Measurements from ENCODE around the gene SEC14L3. TPM values are rescaled to one million over a fixed set of nuclear protein-coding genes. Genes with fewer than 3 reads are reported as not detected.

SEC14L3 gene
- not detected for total RNA-seq

DNA sequence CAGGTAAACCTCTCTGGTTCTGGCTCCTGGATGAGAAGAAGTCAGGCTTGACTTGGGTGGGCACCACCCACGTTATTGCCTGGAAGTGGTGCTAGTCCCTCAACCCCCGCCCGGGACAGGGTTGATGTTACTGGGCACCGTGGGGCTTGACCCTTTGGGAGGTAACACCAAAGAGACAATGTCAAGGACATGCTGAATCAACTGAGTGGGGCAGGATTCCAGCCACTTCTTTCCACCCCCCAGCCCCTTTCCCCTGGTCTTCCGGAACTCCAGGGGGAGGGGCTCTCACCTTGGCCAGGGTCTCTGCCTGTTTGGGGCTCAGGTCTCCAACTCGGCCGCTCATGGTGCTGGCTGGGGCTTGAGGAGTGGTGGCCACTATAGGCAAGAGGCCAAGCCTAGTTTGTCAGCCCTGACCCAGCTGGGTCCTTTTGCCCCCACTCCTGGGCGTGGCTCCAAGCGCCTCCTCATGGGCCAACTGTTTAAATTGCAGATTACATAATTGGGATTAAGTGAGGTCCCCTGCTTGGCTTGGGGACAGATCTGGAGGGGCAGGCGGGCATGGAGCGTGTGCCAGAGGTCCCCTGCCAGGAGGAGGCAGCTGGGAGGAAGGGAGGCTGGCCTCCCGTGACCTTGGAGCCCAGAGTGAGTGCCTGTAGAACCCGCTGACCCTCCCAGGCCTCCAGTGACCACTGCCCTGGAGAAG is at the start of gene SEC14L3:
Gene SEC14L3, minus strand, starts transcription at position 402 of the 703 bp plus-strand sequence. Its CDS starts 59 bp downstream, at position 343.
- WGBS, 2 donors, result 49 to 83% methylated on average over 2 to 13 of the region's 13 CpGs
- no peaks in the 10 kb centered on the region for H3K36me3 ChIP-seq (replicated peaks in 1 of 2; ENCODE audit: insufficient read depth in 1 of 2, low read depth in 2 of 2)
- H3K4me1 ChIP-seq, result no peaks in the 10 kb centered on the region
- no peak for TF ChIP-seq POLR2A (IDR thresholded peaks at IDR 0.05)
- H3K4me3 ChIP-seq, result no peak within 1 kb of the TSS
- H3K27ac ChIP-seq, result no peak within 1 kb of the TSS
- DNase-seq (peak in 1 of 4 donors; percentile 15), ATAC-seq (no peak)
- intact Hi-C loops (cut with DNase I), result no loop called here
- no peaks in the 10 kb centered on the region for H3K27me3 ChIP-seq
- H3K9me3 ChIP-seq, result no peaks in the 10 kb centered on the region

DNA sequence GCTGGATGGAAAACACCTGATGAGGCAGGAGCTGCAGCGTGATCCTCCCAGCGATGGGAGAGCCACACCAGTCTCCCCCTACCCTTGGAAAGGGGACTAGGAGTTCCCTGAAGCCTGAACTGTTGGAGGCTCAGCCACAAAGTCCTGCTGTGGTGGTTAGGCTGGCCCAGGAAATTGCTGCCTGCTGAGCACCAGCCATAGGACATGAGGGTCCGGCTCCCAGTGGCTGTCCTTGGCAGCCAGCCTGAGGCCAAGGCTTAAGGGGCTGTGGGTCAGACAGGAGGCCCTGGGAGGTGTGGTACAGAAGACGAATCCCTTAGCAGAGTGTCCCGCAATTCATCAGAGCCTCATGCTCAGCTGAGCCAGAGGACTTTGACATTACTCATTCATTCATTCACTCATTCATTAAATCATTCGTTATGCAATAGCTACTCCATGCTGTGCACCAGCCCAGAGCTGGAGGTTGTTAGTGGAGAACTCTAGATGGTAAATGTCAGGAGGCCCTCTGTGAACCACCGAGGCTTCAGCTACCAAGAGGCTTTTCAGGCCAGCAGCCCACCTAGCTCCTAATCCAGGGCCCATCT is 48.1 kb upstream of the SEC14L3 start:
- H3K4me1 ChIP-seq, result no peaks in the 10 kb centered on the region
- no peaks in the 10 kb centered on the region for H3K27me3 ChIP-seq
- 83 to 85% methylated on average over 7 of the region's 7 CpGs for WGBS, 2 donors
- no peak overlapping the region for H3K4me3 ChIP-seq
- H3K27ac ChIP-seq, result no peak overlapping the region
- no peak for TF ChIP-seq POLR2A (IDR thresholded peaks at IDR 0.05)
- TF ChIP-seq, protein P1, sequence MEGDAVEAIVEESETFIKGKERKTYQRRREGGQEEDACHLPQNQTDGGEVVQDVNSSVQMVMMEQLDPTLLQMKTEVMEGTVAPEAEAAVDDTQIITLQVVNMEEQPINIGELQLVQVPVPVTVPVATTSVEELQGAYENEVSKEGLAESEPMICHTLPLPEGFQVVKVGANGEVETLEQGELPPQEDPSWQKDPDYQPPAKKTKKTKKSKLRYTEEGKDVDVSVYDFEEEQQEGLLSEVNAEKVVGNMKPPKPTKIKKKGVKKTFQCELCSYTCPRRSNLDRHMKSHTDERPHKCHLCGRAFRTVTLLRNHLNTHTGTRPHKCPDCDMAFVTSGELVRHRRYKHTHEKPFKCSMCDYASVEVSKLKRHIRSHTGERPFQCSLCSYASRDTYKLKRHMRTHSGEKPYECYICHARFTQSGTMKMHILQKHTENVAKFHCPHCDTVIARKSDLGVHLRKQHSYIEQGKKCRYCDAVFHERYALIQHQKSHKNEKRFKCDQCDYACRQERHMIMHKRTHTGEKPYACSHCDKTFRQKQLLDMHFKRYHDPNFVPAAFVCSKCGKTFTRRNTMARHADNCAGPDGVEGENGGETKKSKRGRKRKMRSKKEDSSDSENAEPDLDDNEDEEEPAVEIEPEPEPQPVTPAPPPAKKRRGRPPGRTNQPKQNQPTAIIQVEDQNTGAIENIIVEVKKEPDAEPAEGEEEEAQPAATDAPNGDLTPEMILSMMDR (IDR thresholded peaks at IDR 0.05), result no peak
- H3K9me3 ChIP-seq, result no peaks in the 10 kb centered on the region
- intact Hi-C loops (cut with DNase I), result no loop called here
- ATAC-seq, result no peak
- H3K36me3 ChIP-seq (replicated peaks in 1 of 2; ENCODE audit: insufficient read depth in 1 of 2, low read depth in 2 of 2), result no peaks in the 10 kb centered on the region
- no peak for DNase-seq

DNA sequence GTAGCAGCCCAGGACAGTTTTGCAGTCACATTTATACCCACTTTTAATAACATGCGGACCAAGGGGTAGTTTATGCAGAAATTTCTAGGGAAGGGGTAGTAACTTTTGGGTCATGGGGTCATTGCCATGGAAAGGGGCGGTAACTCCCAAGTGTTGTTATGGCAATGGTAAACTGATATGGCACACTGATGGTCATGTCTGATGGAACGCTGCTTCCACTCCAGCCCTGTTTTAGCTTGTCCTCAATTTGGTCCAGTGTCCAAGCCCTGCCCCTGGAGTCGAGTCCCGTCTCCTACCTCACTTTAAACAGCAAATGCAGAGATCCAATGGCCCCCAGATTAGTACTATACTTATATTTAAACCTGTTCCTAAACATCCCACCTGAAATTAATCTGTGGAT is 44.9 kb upstream of the SEC14L3 start:
- ATAC-seq (no peak), DNase-seq (no peak)
- no peaks in the 10 kb centered on the region for H3K36me3 ChIP-seq (replicated peaks in 1 of 2; ENCODE audit: insufficient read depth in 1 of 2, low read depth in 2 of 2)
- no peak overlapping the region for H3K27ac ChIP-seq
- no peaks in the 10 kb centered on the region for H3K9me3 ChIP-seq
- H3K27me3 ChIP-seq, result no peaks in the 10 kb centered on the region
- no peaks in the 10 kb centered on the region for H3K4me1 ChIP-seq
- intact Hi-C loops (cut with DNase I), result no loop called here
- 77 to 90% methylated on average over 5 of the region's 5 CpGs for WGBS, 2 donors
- no peak overlapping the region for H3K4me3 ChIP-seq
- TF ChIP-seq POLR2A (IDR thresholded peaks at IDR 0.05), result no peak
- TF ChIP-seq, protein P1 (IDR thresholded peaks at IDR 0.05), result no peak

DNA sequence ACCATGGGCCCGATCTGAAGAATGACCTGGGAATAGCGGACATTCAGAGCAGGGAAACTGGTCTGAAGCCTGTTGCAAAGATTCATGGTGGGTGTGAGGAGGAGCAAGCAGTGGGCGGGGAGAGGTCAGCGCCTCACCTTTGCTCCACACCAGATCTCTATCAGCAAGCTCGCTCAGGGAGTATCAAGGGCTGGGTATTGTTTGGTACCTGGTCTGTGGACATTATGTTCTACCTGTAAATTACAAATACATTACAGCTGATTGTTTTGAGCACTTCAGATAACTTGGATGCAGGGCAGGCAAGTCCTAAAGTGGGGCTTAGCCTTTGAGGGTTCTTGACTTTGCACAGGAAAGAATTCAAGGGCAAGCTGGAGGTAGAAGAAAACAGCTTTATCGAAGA is 44.5 kb upstream of the SEC14L3 start:
- Histone ChIP-seq H3K36me3 (replicated peaks in 1 of 2; ENCODE audit: insufficient read depth in 1 of 2, low read depth in 2 of 2) (no peaks in the 10 kb centered on the region), H3K9me3 (no peaks in the 10 kb centered on the region), H3K4me3 (no peak overlapping the region), H3K27ac (no peak overlapping the region), H3K27me3 (no peaks in the 10 kb centered on the region), H3K4me1 (no peaks in the 10 kb centered on the region)
- TF ChIP-seq POLR2A (IDR thresholded peaks at IDR 0.05), result no peak
- TF ChIP-seq, protein P1 (IDR thresholded peaks at IDR 0.05), result no peak
- intact Hi-C loops (cut with DNase I), result no loop called here
- whole genome bisulfite sequencing, 2 donors, result 82 to 84% methylated on average over 6 of the region's 6 CpGs
- DNase-seq (no peak), ATAC-seq (no peak)

DNA sequence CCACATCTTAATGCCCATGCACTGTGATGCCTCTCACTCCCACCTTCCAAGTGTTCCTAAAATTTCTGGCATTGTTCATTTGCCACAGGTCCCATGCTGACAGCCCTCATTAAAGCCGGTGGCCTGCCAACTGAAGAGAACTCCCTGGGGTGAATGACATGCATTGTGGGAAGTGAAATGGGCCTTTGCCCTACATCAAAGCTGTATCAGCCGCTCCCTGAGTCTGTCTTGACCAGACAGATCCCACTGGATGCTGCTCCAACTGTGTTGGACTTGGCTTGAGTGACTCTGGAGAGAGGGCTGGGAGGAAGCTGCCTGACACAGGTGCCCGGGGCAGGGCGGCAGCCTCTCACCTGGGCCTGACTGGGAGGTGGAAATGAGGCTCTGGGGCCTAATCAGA is 42.4 kb upstream of the SEC14L3 start:
- Histone ChIP-seq H3K4me3 (no peak overlapping the region), H3K27me3 (no peaks in the 10 kb centered on the region), H3K27ac (no peak overlapping the region), H3K36me3 (replicated peaks in 1 of 2; ENCODE audit: insufficient read depth in 1 of 2, low read depth in 2 of 2) (no peaks in the 10 kb centered on the region), H3K4me1 (no peaks in the 10 kb centered on the region), H3K9me3 (no peaks in the 10 kb centered on the region)
- 76 to 83% methylated on average over 1 to 4 of the region's 4 CpGs for WGBS, 2 donors
- intact Hi-C loops (cut with DNase I), result no loop called here
- ATAC-seq (no peak), DNase-seq (no peak)
- TF ChIP-seq, protein P1 (IDR thresholded peaks at IDR 0.05), result no peak
- TF ChIP-seq POLR2A (IDR thresholded peaks at IDR 0.05), result no peak
